GM19099 (cell line): Measurements from ENCODE around the gene KIF5C.

Experiments
- POLR2A ChIP-seq: IDR thresholded peaks from 3 replicates; pipeline ENCODE4 v1.6.1; 2011; ENCODE audit warnings: low read depth; ENCODE audit not compliant: insufficient read length; ENCODE audit errors: extremely low read depth

The KIF5C gene

DNA sequence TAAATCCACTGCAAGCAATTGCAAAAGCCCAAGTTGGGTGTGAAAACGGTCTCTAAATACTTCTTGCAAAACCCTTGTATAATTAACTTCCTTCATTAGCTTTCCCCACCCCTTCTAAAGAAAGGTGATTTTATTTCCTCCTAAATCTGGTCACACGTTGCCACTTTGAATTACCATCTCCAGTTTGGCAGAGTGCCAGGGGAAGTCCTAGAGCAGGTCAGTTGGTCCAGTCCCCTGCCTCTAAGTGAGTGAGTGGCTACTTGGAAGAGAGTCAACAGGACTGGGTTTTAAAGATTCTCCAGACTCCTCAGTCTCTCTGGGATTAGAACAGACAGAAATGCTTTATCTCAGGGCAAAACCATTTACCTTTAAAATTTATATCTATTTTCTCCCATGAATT lies 144.7 kb downstream of the KIF5C start:
- TF ChIP-seq POLR2A: no peak

DNA sequence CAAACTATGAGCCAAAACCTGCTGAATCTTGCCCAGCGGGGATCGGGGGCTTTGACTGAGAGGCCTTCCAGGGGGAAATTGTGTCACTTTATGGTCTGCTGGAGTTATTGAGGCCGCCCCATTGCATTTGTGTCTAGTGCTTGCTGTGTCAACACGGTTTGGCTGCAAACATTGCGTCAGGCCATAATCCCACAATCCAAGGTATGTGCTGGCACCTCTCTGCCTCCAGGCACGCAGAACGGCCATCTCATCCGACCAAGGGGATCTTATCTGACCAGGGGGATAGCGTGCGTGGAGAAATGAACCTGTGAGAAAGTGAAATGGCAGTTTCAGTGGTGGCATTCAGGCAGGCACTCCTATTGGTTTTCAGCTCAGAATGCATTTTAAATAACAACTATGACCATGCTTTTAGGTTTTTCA lies 145.4 kb downstream of the KIF5C start:
- peak; percentile 34 for TF ChIP-seq POLR2A

GRCh38 chr2:149021271-149021719 lies 146.3 kb downstream of the KIF5C start:
- no peak for TF ChIP-seq POLR2A

DNA sequence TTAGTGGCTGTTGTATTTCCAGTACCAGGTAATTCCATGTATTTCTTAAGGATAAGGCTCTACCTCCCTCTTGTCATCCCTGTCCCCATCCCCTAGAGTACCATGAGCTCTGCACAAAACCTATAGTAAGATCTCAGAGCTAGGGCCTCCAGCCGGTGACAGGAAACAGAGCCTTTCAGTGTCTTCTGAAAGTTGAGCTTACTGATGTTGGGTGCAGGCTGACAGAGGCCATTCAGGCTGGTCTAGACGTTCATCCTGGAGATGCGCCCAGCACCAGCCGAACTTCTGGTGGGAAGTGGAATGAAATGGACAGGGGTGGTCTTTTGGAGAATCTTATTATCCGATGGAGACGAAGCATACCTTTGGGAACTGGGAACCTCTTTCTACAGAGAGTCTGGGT lies 146.7 kb downstream of the KIF5C start:
- TF ChIP-seq POLR2A: peak; percentile 42

GRCh38 chr2:149023091-149023490 lies 148.1 kb downstream of the KIF5C start:
- no peak for TF ChIP-seq POLR2A

DNA sequence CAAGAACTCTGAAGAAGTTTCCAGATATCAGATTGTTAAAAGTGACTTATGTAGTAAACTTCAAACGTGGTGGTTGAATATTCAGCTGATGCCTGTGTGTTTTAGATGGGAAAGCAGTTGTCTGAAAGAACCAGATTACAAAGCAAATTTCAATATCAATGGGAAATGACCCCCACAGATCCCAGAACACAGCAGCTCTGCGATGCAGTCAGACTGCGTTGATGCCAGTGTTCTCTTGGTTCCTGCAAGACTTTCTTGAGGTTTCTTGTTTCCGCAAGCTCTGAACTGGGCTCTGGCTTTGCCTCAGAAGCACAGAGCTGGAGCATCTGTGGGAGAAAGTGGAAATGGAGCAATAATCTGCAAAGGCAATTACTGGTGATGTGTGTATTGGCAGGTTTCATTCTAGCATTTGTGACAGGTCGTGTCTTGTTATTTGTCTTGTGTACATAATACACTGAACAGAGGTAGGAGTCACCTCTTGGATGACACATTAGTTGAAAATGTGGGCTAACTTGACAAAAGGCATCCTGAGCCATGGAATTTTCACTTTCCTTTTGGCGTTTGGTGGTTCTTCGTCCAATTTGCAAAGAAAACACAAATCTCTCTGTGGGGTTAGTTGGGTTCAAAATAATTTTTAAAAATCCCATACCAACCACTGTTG lies 152.7 kb downstream of the KIF5C start:
- TF ChIP-seq POLR2A: no peak

DNA sequence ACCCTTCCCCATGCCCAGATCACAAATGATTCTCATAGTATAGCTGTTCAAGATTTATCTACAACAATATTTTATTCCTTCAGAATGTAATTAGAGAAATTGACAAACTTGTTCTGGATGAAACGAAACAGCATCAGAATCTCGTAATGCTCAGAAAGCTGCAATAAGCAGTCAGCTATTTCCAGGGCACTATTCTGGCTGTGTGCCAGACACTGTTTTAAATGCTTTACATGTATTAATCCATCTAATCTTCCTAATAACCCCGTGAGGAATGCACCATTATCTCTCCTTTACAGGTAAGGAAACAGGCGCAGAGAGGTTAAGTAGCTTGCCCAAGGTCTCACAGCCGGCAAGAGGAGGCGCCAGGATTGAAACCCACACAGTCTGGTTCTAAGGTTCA lies 153.3 kb downstream of the KIF5C start:
- TF ChIP-seq POLR2A: no peak

- TF ChIP-seq POLR2A: no peak
These were observed 153.9 kb downstream of the KIF5C start for GRCh38 chr2:149028891-149029290.

DNA sequence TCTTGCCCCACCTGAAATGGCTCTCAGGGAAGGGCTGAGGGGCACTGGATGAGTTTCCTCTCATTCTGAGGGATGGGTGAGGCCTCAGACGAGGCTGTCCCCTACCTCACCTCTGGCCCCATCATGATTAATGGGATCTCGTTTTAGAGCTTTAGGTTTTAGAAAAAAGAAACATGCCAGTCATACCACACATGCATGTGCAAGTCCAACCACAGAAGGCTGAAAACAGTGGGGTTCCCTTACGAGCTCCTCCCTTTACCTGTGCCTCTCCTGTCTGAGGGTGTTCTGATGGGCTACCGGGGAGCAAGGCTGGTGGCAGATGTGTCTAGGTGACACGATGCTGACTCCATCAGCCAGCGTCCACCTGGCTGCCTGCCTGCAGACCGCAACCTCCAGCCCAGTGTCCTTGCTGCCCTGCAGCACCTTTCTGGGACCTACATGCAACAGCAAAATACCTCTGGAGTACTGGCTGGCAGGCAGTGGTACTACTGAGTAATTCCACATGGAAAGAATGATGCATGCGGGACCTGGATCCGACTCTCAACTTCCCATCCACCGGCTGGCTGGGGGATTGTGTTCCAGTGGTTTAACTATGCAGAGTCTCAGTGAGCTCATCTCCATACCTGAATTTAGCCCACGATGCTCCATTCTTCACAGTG lies 154.4 kb downstream of the KIF5C start:
- no peak for TF ChIP-seq POLR2A

DNA sequence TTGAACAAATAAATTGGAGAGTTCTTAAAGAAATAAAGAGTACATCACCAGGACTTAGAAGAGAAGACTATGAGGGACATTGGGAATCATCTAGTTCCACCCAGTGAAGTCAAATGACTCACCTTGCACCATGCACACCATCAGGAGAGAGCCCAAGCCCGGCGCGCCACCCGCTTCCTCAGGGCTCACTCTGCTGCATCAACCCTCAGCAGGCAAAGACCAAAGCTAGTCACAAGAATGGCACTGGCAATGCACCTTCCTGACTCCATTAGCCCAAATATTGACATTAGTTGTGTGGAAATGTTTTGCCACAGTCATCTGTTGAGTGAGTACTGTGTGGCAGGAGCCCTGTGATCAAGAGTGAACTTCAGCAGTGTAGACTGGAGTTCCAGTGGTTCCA lies 156.4 kb downstream of the KIF5C start:
- TF ChIP-seq POLR2A: no peak

DNA sequence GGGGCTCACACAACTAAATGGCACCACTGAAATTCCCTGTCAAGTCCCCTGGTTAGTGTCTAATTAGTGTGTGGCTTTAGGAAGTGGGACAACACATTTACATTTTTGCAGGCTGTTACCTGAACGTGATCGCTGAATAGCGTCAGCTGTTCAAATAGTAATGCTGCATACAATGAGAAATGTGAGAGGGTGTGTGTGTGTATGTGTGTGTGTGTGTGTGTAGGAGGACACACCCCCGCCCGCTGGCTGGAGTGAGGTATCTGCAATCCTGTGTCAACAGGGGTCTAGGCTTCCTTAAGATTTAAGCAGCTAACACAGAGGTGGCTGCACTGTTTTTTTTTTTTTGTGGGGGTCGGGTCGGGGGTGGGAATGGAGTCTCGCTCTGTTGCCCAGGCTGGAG lies 158.7 kb downstream of the KIF5C start:
- TF ChIP-seq POLR2A: no peak

GRCh38 chr2:149034406-149034805 lies 159.4 kb downstream of the KIF5C start:
- no peak for TF ChIP-seq POLR2A

GRCh38 chr2:149036507-149037293 lies 161.7 kb downstream of the KIF5C start:
- no peak for TF ChIP-seq POLR2A

DNA sequence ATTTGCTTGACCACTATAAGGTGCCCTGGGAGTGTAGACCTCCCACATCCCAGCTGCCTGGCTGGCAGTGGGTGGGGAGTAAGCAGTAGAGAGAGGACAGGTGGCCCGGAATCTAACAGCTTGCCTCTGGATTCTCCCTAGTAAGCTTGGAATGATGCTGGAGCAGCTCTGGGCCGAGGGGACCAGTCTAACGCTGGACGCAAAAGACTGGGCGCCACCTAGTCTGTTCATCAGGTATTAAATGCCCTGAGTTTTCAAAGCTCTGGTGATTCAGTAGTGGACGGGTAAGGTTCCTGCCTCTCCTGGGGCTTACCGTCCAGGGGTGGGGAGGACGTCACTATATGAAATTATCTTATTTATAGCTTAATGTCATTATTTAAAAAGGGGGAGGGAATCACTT lies 162.8 kb downstream of the KIF5C start:
- no peak for TF ChIP-seq POLR2A

DNA sequence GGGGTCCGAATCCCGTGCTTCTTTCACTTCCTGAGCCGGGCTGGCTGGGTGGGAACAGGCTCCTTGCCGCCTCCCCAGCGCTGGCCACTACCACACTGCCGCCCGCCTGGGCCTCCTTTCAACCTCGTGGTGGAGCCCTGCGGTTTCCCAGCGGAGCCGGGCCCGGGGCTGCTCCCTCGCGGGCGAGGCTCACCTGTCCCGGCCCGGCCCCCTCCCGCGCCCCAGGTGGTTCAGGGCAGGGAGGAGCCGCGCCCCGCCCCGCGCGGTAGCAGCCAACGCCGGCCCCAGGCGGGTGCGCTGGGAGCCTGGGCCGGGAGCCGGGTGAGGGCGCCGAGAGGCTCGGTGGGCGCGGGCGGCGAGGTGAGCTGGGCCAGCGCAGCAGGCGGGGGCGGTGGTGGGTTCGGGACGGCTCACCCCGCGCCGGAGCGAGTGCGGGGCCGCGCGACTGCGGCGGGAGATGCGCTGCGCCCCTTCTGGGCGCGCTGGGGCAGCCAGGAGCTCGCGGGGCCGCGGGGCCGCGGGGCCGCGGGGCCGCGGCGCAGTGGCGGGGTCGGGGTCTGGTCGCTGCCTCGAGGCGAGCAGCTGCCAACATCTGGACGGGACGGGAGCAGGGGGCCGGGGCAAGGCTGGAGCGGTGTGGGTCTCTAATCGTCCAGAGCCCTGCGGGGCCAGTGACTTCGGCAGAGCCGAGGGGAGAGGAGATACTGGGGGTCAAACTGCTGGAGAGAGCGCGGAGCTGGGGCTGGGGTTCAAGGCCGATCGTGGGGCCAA lies 163.6 kb downstream of the KIF5C start, which contains the start of gene LYPD6B:
TSS of gene LYPD6B (plus strand) at position 258 of the 771 bp plus-strand sequence. CDS start 92,250 bp downstream, outside the sequence.
- no peak for TF ChIP-seq POLR2A
